ENCODE measurements around the gene TFAM.

- TF ChIP-seq EZH2 (IDR thresholded peaks at IDR 0.05; ENCODE audit: borderline replicate concordance, low read length) (no peak), CTCF (conservative IDR thresholded peaks at IDR 0.05 in 1 of 2, IDR thresholded peaks at IDR 0.05 in 1 of 2; ENCODE audit: extremely low read depth in 1 of 2, insufficient read depth in 1 of 2, low read depth in 1 of 2, low read length in 2 of 2) (no peak)
Measured at GRCh38 chr10:58399410-58399809, 14.2 kb downstream of the TFAM start.
